HG03045 (cell line): ENCODE measurements around the gene NUP205.
"Not testable (repeated sequence)": the region's sequence is repeated elsewhere in the genome, so short reads cannot be mapped to it uniquely, and the experiment has no call there.

Experiments
- ATAC-seq: cut with Tn5 transposase; IDR thresholded peaks from one replicate; pipeline ENCODE4 v1.9.1; 2021; ENCODE audit warnings: mild to moderate bottlenecking, moderate library complexity; ENCODE audit not compliant: unreplicated experiment

Gene NUP205

DNA sequence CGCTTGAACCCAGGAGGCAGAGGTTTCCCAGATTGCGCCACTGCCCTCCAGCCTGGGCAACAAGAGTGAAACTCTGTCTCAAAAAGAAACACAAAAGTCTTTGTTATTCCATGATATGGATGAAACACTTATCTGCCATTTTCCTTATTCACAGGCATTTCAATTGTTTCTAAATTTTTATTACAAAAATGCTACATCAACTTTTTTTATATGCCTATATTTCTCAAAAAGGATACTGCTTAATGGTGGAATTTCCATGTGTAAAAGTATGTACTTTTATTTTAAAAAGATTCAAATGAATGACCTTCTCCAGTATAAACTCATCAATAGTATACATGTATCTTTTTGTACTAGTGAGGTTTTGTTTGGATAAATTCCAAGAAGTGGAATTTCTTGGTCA is 62.7 kb downstream of the NUP205 start:
- no peak for ATAC-seq

DNA sequence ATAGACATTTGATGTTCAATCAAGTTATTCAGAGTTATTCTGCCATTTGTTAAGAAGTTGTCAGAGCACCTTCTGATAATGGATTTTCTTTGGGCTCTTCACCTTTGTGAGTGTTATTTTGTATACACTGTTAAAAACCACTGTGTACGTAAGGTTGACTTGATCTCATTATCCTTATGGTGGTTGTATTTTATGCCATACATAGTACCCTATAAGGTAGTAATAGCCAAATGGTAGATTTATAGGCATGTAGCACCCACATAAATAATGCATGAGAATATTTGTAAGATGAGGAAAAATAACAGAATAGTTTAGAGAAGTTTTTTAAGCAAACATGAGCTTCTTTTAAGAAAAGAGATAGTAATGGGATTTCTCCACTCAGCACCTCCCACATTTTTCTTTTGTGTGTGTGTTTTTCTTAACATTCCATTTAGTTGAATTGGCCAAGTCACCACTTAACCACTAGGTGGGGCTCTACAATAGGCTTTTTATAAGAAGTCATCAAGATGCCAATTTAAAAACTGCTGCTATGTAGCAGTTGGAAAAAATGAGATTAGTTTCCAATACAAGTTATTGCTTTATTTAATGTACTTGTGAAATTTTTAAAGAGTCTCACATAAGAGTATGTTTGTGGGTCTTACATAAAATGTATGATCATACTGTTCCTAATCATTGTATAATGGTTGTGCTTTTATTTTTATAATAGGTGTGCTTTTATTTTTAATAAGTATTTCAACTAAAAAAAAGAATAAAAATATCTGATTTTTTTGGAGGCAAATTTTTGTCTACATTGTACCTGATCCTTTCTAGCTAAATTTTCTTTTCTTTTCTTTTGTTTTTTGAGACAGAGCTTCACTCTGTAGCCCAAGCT is 63.5 kb downstream of the NUP205 start:
- no peak for ATAC-seq

DNA sequence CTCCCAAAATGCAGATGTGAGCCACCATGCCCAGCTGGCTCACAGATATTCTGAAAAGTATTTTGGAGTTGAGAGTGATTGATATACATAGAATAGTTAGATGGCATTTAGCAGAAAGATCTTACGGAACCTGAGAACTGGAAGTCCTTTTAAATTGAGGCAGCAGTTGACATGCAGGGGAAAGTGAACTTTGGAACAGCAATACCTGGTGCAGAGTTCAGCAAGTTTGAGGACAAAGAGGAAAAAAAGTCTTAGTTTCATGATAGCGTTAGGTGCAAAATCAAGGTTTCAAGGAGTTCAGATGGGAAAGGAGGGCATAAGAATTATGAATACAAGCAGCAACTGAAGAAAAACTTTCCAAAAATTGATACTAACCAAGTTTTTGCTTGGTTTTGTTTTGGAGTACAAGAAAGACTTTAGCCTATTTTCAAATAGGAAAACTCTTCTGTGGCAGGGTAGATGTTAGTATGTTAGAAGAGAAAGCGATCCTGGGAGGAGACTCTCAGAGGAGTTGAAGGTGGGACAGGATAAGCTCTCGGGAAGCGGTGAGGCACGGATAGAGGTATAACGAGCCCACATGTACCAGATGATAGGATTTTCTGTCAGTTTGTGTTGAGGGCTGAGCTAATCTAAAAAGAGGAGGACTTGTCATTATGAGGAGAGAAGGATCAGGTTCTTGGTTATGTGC is 76.6 kb downstream of the NUP205 start:
- no peak for ATAC-seq

DNA sequence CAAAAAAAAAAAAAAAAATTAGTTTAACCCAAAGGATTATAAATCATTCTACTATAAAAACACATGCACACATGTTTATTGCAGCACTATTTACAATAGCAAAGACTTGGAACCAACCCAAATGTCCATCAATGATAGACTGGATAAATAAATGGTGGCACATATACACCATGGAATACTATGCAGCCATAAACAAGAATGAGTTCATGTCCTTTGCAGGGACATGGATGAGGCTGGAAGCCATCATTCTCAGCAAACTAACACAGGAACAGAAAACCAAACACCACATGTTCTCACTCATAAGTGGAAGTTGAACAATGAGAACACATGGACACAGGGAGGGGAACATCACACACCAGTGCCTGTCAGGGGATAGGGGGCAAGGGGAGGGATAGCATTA is 82.0 kb downstream of the NUP205 start:
- not testable (repeated sequence) for ATAC-seq

DNA sequence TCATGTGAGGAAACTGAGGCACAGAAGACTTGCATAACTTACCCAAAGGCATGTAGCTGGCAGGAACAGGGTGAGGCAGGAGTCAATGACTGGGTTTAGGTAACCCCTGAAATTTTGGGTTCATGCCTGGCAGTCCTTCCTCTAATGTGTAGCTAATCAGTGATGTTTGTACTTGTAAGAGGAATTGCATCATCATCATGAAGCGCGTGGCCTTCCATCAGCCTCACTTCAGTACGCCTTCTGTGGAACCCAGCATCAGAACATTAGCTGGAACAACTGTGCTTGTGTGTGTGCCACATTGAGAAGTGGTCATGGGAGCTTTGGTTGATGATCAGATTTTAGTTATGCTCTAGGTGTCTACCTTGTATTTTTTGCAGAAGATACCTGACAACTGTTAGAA is 86.4 kb downstream of the NUP205 start:
- no peak for ATAC-seq

DNA sequence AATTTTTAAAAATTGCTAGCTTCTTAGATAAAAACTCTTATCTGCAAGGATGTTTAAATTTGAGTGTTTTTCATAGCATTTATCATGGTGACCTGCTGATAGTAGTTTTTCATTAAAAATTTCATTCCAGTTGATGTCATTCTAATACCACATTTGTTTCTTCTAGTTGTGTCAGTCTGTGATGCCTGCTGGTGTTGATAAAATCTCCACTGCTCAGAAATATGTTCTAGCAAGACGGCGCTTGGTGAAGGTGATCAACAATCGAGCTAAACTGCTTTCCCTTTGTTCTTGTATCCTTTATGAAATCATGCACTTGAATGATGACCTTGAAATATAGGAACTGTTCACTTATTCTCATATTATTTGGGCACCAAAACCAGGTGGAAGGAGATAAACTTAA is 87.0 kb downstream of the NUP205 start:
- no peak for ATAC-seq

DNA sequence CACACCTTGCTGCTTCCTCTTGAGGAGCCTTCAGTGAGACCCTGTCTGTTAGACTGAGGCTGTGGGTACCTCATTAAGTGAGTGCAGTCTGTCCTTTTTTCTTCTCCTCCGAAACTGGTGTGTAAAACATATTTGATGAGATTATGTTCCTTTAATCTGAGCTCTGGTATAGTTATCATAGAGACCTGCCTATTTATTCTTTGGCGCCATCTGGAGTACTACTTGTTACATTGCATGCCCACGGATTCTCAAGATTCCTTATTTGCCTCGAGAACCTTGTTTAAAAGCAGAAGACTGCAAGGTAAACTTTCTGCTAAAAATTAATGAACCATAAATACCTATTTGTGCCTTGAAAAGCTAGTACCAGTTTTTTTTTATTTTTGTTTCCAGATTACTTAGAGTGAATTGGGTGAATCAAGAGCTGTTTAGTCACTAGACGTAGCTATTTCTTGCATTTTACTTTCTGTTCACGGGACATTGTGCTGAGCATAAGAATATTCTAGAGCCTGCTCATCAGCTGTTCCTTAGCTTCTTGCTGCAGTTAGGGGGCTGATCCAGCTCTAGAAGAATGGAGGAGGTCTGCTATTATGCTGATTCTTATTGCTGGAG is 87.7 kb downstream of the NUP205 start:
- no peak for ATAC-seq

DNA sequence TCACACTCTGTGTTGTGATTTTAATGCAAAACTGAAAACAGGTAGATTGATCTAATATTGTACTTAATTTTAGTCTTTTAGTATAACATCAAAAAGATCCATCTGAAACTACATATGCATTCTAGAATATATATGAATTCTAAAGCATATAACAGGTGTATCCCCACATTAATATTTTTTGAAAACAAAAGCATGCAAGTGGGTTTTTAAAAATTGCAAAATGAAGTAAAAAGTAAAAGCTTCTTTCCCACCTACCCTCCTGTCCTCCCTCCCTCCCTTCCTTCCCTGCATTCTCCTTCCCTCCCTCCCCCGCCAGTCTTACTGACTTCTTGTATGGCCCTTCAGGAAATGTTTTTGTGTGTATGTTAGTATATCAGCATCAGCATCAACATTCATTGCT is 90.0 kb downstream of the NUP205 start:
- no peak for ATAC-seq

DNA sequence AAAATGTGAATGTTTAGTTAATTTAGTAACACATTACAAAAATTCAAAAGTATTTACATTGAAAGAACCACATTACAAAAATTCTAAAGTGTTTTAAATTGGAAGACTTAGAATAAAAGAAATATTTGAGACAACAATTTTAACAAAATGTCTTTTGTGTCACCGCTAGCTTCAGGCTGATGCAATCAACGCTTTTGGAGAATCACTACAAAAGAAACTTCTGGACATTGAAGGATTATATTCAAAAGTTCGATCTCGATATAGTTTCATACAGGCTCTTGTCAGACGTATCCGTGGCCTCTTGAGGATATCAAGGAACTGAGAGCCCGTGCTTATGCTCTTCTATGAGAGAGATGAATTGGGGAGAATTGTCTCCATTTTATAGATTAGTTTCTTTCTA is 90.5 kb downstream of the NUP205 start:
- ATAC-seq, result no peak

DNA sequence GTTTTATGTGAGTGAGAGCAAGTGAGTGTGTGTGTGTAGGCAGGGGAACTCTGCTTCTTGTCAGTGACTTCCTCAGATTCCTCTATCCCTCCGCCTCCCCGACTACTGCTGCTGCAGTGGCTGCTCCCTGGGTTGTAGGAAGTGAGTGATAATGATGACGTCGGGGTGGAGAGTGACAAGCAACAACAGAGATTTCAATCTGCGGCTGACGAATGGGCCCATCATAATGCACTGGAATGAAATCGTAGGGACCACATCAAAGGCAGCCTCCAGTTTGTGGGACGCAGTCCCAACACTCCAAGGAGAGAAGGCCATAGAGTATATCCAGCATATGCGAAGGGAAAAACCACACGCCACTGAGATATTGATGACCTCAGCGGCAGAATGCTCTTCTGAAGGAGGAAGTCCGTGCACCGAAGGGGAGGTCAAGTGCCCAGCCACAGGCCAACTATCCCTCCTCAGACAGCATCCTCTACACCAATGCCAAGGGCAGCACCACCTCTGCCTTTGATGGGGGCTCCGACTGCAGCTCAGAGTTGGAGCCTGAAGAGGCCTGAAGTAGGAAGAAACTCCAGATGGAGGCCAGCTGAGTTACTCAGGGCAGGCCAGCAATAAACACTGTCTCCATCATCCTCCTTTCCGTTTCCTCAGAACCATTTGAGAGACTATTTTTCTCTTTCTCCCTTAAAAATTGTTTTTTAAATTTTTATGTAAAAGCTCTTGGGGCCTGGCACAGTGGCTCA is 93.3 kb downstream of the NUP205 start:
- ATAC-seq, result no peak

DNA sequence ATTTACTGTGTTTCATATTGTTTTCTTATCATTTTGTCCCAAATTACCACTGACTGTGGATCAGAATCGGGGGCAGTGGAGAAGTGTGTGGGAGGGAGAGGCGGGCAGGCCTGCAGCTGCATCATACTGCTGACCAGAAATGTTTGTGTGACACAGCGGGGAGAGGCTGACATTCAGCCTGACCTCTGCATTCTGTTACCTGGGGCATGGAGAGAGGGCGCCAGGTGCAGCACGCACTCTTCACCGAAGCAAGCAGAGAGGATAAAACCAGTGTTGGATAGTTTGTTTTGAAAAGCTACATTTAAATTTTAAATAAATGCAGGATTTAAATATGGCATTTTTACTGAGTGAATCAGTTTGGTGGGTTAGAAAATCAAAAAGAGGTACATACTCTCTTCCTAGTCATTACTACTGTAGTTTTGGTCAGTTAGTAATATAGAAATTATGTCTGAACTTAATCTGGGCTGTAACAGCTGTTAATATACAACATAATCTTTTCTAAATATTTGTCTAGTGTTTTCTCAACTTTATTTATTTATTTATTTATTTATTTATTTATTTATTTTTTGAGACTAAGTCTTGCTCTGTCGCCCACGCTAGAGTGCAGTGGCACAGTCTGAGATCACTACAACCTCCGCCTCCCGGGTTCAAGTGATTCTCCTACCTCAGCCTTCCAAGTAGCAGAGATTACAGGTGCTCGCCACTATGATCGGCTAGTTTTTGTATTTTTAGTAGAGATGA is 95.8 kb downstream of the NUP205 start:
- ATAC-seq, result no peak

DNA sequence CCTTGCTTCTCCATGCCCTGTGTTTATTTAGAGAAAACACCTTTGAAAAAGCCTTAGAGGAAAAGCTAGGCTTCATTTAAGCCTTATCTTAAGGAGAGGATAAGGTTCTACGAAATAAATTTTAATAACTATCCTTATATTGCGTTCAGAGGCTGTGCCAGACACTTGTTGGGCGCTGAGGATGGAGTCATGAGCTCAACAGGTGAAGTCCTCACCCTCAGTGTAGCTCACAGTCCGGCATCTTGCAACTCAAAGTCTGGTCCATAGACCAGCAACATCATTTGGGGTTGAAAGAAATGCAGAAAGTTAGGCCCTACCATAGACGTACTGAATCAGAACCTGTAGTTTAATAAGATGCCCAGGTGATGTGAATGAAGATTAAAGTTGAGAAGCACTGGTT is 100.8 kb downstream of the NUP205 start:
- no peak for ATAC-seq

DNA sequence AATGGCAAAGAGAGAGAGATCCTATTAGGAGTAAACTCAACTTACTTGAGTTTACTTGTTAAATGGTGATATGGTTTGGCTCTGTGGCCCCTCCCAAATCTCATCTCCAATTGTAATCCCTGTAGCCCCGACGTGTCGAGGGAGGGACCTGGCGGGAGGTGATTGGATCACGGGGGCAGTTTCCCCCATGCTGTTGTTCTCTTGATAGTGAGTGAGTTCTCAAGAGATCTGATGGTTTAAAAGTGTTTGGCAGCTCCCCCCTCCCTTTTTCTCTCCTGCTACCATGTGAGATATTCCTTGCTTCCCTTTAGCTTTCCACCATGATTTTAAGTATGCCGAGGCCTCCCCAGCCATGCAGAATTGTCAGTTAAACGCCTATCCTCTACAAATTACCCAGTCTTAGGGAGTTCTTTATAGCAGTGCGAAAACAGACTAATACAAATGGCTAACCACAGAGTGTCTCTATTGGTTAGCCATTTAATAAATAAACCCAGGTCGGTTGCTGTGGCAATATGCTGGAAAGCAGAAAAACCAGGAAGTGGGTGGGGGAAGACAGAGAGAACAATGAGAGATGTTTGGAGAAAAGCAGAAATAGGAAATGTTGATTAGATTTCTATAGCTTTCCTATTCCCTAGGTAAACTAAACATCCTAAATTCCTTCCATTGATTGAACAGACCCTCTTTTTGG is 101.6 kb downstream of the NUP205 start:
- no peak for ATAC-seq

DNA sequence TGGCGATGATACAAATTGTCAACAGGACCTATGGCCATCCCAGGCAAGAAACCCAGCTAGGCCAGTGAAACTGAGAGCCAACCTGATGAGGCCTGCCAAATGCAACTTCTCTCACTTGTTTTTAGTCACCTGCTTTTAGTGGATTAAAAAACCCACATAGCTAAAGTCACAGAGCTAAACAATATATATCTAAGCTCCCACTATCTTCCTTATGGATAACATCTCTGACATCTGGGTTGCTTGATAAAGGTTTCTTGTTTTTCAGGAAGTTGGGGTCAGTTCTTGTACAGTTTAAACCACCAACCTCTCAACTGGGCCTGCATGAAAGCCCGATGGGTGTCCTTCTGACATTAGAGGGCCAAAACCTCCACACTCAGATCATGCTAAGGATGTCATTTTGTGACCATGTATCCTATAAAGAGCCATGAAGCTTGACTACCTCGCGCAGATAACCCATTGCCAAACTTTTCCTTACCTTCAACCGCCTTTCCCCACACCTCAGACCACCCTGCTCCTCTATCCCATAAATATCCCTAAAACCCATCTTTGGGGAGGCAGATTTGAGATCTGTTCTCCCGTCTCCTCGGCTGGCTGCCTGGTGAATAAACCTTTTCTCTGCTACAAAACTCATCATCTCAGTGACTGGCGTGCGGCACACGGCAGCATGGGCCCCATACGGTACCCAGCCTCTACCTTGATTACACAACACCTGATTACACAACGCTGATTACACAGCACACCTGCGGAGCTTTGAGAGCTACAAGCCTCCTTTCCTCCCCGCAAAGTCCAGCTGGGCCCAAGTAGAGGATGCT is 103.8 kb downstream of the NUP205 start:
- peak; percentile 0 for ATAC-seq

DNA sequence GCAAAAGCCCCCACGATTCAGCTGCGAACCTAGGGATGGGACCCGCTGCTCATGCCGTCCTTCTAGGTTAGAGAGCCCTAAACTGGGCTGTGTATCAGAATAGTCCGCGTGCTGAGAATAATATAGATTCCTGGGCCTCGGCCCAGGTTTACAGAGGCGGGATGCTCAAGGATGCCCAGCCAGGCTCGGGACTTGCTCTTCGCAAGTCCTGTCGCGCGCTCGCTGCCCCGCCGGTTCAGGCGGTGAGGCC is 104.3 kb downstream of the NUP205 start:
- no peak for ATAC-seq

DNA sequence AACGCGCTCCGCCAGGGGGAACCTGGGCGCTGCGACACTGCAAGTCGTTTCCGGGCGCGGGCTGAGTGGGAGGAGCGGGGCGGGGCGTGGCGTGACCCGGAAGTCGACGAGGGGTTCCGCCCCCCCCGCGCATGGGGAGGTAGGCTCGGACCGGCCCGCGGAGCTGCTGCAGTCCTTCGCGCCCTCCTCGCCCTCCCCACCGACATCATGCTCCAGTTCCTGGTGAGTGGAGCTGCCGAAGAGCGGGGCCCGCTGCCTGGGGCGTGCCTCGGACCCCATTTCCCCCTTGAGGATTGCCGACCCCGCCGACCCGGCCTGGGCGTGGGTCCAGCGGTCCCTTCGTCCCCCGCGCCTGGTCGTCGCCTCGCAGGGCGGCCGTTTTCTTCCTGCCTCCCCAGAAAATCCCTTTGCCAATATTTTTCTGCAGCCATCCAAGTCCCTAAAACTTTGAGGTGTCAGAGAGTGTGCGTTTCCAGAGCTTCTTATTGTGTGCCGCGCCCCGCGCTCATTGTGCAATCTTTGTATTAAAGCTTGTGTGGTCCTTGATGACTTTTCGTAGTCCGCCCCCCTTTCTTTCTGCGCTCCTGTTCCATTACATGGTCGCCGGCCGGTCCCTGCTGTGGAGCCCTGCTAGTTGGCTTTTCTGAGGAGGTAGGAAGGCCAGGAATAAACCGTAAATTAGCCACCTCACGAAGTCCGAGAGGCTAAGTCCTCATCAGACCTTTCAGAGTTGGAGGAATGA is 104.8 kb downstream of the NUP205 start, which contains the start of gene STMP1:
Gene STMP1, plus strand, starts transcription at position 142 of the 742 bp plus-strand sequence.
- peak; percentile 97 for ATAC-seq

DNA sequence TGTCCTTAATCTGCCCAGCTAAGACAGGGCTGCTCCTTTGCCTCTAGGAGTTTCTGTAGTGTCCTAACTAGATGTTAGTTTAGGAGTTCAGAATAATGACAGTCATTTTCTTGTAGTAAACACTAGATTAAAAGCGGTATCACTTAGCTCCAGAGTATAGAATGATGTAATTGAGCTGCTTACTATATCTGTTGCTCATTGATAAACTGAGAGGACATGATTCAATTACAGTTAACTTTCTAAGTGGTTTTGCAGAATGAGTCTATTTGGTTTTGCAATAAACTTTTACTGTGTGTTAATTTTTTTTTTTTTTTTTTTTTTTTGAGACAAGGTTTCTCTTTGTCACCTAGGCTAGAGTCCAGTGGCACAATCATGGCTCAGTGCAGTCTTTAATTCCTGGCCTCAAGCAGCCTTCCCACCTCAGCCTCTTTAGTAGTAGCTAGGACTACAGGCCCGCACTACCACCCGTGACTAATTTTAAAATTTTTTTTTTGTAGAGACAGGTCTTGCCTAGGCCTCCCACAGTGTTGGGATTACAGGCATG is 106.4 kb downstream of the NUP205 start:
- no peak for ATAC-seq

DNA sequence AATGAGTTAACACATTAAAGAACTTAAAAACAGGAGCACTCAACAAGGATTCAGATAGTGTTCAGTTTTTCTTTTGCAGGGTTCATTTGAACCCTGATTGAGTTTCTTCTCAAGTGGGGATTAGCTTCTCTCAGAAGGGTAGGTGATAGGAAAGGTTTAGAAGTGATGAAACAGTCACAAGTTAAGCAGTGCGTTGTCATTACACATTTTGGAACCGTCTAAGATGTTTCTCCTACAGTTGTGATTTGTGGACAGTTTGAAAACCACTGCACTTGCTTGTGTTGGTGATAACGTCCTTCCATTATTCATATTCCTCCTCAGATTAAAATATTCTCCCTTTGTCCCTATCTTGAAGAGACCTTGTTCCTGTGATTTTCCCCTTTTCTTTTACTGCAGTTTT is 107.3 kb downstream of the NUP205 start:
- no peak for ATAC-seq
